ENCODE results near the gene PRICKLE1. TPM values are rescaled to one million over a fixed set of nuclear protein-coding genes. Genes with fewer than 3 reads are reported as not detected.

Gene PRICKLE1
- total RNA-seq, 1 donor from 2014 or later = 18.8 TPM

DNA sequence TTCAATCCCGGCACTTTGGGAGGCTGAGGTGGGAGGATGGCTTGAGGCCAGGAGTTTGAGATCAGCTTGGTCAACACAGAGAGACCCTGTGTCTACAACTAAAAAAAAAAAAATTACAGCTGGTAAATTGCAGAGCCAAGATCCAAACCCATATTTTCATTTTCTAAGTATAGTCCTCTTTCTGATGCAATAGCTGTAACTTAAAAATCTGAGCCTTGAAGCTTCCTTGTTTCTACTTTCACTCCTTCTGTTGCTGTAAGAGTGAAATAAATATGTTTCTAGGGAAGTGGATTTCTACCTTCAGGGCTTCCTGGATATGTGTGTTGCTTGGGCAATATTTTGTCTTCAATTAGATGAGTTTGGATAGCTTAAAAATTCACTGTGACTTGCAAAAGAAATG is 42.0 kb upstream of the PRICKLE1 start:
- no peak overlapping the region for H3K27ac ChIP-seq
- DNase-seq (no peak), ATAC-seq (no peak)
- intact Hi-C loops (cut with DNase I) = no loop called here
- H3K4me3 ChIP-seq = no peak overlapping the region
- H3K4me1 ChIP-seq = no peaks in the 10 kb centered on the region
- H3K27me3 ChIP-seq (ENCODE audit: low read depth) = no peaks in the 10 kb centered on the region
- no peaks in the 10 kb centered on the region for H3K9me3 ChIP-seq
- TF ChIP-seq, protein P1, sequence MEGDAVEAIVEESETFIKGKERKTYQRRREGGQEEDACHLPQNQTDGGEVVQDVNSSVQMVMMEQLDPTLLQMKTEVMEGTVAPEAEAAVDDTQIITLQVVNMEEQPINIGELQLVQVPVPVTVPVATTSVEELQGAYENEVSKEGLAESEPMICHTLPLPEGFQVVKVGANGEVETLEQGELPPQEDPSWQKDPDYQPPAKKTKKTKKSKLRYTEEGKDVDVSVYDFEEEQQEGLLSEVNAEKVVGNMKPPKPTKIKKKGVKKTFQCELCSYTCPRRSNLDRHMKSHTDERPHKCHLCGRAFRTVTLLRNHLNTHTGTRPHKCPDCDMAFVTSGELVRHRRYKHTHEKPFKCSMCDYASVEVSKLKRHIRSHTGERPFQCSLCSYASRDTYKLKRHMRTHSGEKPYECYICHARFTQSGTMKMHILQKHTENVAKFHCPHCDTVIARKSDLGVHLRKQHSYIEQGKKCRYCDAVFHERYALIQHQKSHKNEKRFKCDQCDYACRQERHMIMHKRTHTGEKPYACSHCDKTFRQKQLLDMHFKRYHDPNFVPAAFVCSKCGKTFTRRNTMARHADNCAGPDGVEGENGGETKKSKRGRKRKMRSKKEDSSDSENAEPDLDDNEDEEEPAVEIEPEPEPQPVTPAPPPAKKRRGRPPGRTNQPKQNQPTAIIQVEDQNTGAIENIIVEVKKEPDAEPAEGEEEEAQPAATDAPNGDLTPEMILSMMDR (IDR thresholded peaks at IDR 0.05) = no peak
- H3K36me3 ChIP-seq = no peaks in the 10 kb centered on the region

- no peak overlapping the region for H3K4me3 ChIP-seq
- DNase-seq (no peak), ATAC-seq (no peak)
- TF ChIP-seq, protein P1 (IDR thresholded peaks at IDR 0.05) = no peak
- H3K4me1 ChIP-seq = no peaks in the 10 kb centered on the region
- no peaks in the 10 kb centered on the region for H3K9me3 ChIP-seq
- H3K27me3 ChIP-seq (ENCODE audit: low read depth) = no peaks in the 10 kb centered on the region
- no peak overlapping the region for H3K27ac ChIP-seq
- no peaks in the 10 kb centered on the region for H3K36me3 ChIP-seq
- intact Hi-C loops (cut with DNase I) = no loop called here
These were observed 40.8 kb upstream of the PRICKLE1 start for GRCh38 chr12:42630314-42630713.

- ATAC-seq (no peak), DNase-seq (no peak)
- no peak overlapping the region for H3K27ac ChIP-seq
- TF ChIP-seq, protein P1 (IDR thresholded peaks at IDR 0.05) = no peak
- no peaks in the 10 kb centered on the region for H3K27me3 ChIP-seq (ENCODE audit: low read depth)
- H3K9me3 ChIP-seq = no peaks in the 10 kb centered on the region
- no peaks in the 10 kb centered on the region for H3K36me3 ChIP-seq
- no peaks in the 10 kb centered on the region for H3K4me1 ChIP-seq
- no peak overlapping the region for H3K4me3 ChIP-seq
- intact Hi-C loops (cut with DNase I) = no loop called here
These were observed 37.6 kb upstream of the PRICKLE1 start for GRCh38 chr12:42627151-42627550.

GRCh38 chr12:42625611-42626010 is 36.1 kb upstream of the PRICKLE1 start:
- Histone ChIP-seq H3K27me3 (ENCODE audit: low read depth) (no peaks in the 10 kb centered on the region), H3K27ac (no peak overlapping the region), H3K4me1 (no peaks in the 10 kb centered on the region), H3K4me3 (no peak overlapping the region), H3K9me3 (no peaks in the 10 kb centered on the region), H3K36me3 (no peaks in the 10 kb centered on the region)
- TF ChIP-seq, protein P1 (IDR thresholded peaks at IDR 0.05) = no peak
- intact Hi-C loops (cut with DNase I) = no loop called here
- ATAC-seq (no peak), DNase-seq (no peak)

GRCh38 chr12:42617622-42618021 is 28.1 kb upstream of the PRICKLE1 start:
- DNase-seq (no peak), ATAC-seq (no peak)
- Histone ChIP-seq H3K36me3 (no peaks in the 10 kb centered on the region), H3K27me3 (ENCODE audit: low read depth) (no peaks in the 10 kb centered on the region), H3K4me3 (no peak overlapping the region), H3K27ac (no peak overlapping the region), H3K9me3 (peaks cover 25% of the 10 kb centered on the region), H3K4me1 (no peaks in the 10 kb centered on the region)
- intact Hi-C loops (cut with DNase I) = no loop called here
- TF ChIP-seq, protein P1 (IDR thresholded peaks at IDR 0.05) = no peak

- TF ChIP-seq, protein P1 (IDR thresholded peaks at IDR 0.05) = no peak
- Histone ChIP-seq H3K27ac (no peak overlapping the region), H3K4me1 (no peaks in the 10 kb centered on the region), H3K9me3 (peaks cover 25% of the 10 kb centered on the region), H3K27me3 (ENCODE audit: low read depth) (no peaks in the 10 kb centered on the region), H3K4me3 (no peak overlapping the region), H3K36me3 (no peaks in the 10 kb centered on the region)
- ATAC-seq (no peak), DNase-seq (no peak)
- intact Hi-C loops (cut with DNase I) = no loop called here
These were observed 25.5 kb upstream of the PRICKLE1 start for GRCh38 chr12:42615006-42615405.

All from lower lobe of right lung (tissue), 2 donors.